HepG2 (cell line): ENCODE data around the gene RABL6. TPM values are rescaled to one million over a fixed set of nuclear protein-coding genes. Genes with fewer than 3 reads are reported as not detected.

Source experiments
- AGO2 ChIP-seq: fragments of 200-400 bp; formaldehyde crosslinking; optimal IDR thresholded peaks from 2 replicates; pipeline ENCODE3; 2017; ENCODE audit warnings: mild to moderate bottlenecking, low read depth, low read length, moderate library complexity
- ATF7-NPFF ChIP-seq: sonication (generic); formaldehyde crosslinking; IDR thresholded peaks from 2 replicates; pipeline ENCODE4 v1.8.1; 2023; ENCODE audit warnings: mild to moderate bottlenecking, low read depth, missing genetic modification reagents, moderate library complexity
- GABPB1 ChIP-seq: IDR thresholded peaks from 2 replicates; pipeline ENCODE4 v1.6.1; 2016; ENCODE audit warnings: mild to moderate bottlenecking, missing genetic modification reagents, moderate library complexity, missing compliant biosample characterization
- IRF1 ChIP-seq: sonication (generic); formaldehyde crosslinking; IDR thresholded peaks from 2 replicates; pipeline ENCODE4 v1.4.0; 2020; ENCODE audit warnings: low read depth, mild to moderate bottlenecking, missing genetic modification reagents
- JDP2 ChIP-seq: sonication (generic); formaldehyde crosslinking; IDR thresholded peaks from 2 replicates; pipeline ENCODE4 v1.8.1; 2022; ENCODE audit warnings: missing genetic modification reagents, borderline replicate concordance
- KMT2A ChIP-seq: sonication (generic); formaldehyde crosslinking; IDR thresholded peaks from 2 replicates; pipeline ENCODE4 v1.4.0; 2020; ENCODE audit warnings: missing genetic modification reagents
- MEIS1 ChIP-seq: sonication (generic); formaldehyde crosslinking; IDR thresholded peaks from 2 replicates; pipeline ENCODE4 v1.9.0; 2021; ENCODE audit warnings: mild to moderate bottlenecking, missing genetic modification reagents, moderate library complexity, borderline replicate concordance
- NCOA2 ChIP-seq: sonication (generic); formaldehyde crosslinking; IDR thresholded peaks from 2 replicates; pipeline ENCODE4 v1.8.0; 2022; ENCODE audit warnings: inconsistent platforms
- PCBP1 ChIP-seq: fragments of 200-400 bp; formaldehyde crosslinking; IDR thresholded peaks from 2 replicates; pipeline ENCODE4 v1.6.1; 2017; ENCODE audit warnings: mild to moderate bottlenecking, low read depth, low read length, borderline replicate concordance
- RBM22 ChIP-seq: fragments of 200-400 bp; formaldehyde crosslinking; optimal IDR thresholded peaks from 2 replicates; pipeline ENCODE3; 2017; ENCODE audit warnings: mild to moderate bottlenecking, low read length, moderate library complexity
- SOX6 ChIP-seq, 2 experiments: fragments of 450-650 bp in 1 of 2; sonication (generic) in 1 of 2; formaldehyde crosslinking in 1 of 2; IDR thresholded peaks; 2 replicates each; pipeline versions ENCODE4 v1.4.0 to v1.6.1; 2017 to 2020; ENCODE audit warnings: antibody characterized with exemption in 1 of 2, mild to moderate bottlenecking in 1 of 2, missing genetic modification reagents in 1 of 2
- ZBTB3 ChIP-seq: sonication (generic); formaldehyde crosslinking; IDR thresholded peaks from 2 replicates; pipeline ENCODE4 v1.4.0; 2020; ENCODE audit warnings: low read depth, mild to moderate bottlenecking, moderate library complexity, missing genetic modification reagents, borderline replicate concordance
- ZNF235 ChIP-seq: sonication (generic); formaldehyde crosslinking; IDR thresholded peaks from 2 replicates; pipeline ENCODE4 v1.8.1; 2023; ENCODE audit warnings: mild to moderate bottlenecking, missing genetic modification reagents, borderline replicate concordance
- ZNF766 ChIP-seq: sonication (generic); formaldehyde crosslinking; IDR thresholded peaks from 2 replicates; pipeline ENCODE4 v1.5.0; 2020; ENCODE audit warnings: missing genetic modification reagents, borderline replicate concordance
- ZNF879 ChIP-seq: sonication (generic); formaldehyde crosslinking; IDR thresholded peaks from 2 replicates; pipeline ENCODE4 v1.8.1; 2023; ENCODE audit warnings: missing genetic modification reagents
- polyA plus RNA-seq, 8 experiments: library from polyadenylated mRNA; depleted of rRNA in 3 of 8; stranded (reverse) in 7 of 8; unstranded in 1 of 8; fragments of >200 nt; fragmentation: Illumina TruSeq in 4 of 8; extraction: Trizol in 4 of 8; gene quantifications; 2 replicates each; pipeline versions ENCODE4 v1.2.1 to v1.2.3, GENCODE V29; 2011 to 2016; ENCODE audit warnings: low read depth in 4 of 8, missing spikeins in 1 of 8, mixed read lengths in 1 of 8; ENCODE audit not compliant: insufficient read depth in 1 of 8
- total RNA-seq, 5 experiments: library from RNA; depleted of rRNA; stranded (reverse); fragments of >200 nt; fragmentation: Illumina TruSeq; extraction: Trizol; gene quantifications; 2 replicates each; pipeline ENCODE4 v1.2.3, GENCODE V29; 2016; ENCODE audit warnings: low read depth in 1 of 5
- TF ChIP-seq, protein P1 (sequence below): sonication (generic); formaldehyde crosslinking; IDR thresholded peaks from 2 replicates; pipeline ENCODE4 v1.4.0; 2020; ENCODE audit warnings: missing genetic modification reagents
- TF ChIP-seq, protein P2 (sequence below): sonication (generic); formaldehyde crosslinking; IDR thresholded peaks from 2 replicates; pipeline ENCODE4 v1.4.0; 2020; ENCODE audit warnings: mild to moderate bottlenecking, missing genetic modification reagents

Gene RABL6
- total and polyA plus RNA-seq, 2 of the 13 experiments (the other 11 are each of a cell fraction or from before 2014, with no cell fraction given), result 81.5 to 125 TPM

DNA sequence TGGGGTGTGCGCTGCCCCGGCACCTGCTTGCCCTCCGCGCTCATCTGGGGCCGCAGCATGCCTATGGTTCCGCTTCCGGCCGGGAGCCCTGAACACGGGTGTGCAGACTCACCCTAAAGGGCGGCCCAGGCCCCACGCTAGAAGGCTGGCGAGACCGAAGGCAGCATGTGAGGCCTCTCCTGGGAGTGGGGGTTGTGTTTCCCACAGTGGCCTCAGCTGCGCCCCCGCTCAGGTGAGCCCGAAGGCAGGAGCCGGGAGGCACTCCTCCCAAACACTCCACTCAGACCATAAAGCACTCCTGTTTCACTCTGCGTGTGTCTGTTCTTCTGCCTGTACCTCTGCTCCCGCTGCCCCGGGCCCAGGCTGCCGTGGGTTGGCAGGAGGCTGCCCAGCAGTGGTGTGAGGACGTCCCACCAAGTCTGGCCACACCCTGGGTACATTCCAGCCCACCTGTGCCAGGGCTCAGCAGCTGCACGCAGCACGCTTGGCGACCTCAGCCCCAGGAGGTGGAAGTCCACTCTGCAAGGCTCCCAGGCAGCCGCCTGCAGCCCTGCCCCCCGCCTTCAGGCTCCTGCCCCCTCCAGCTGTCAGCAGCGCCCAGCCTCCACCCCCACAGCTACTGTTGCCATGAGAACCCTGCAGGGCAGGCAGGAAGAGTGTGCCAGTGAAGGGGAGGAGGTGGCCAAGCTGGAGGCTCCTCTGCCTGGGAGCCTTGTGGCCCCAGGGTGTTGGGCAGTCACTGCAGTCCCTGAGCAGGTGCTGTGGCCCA is 33.3 kb downstream of the RABL6 start (continued):
- TF ChIP-seq, protein P1, sequence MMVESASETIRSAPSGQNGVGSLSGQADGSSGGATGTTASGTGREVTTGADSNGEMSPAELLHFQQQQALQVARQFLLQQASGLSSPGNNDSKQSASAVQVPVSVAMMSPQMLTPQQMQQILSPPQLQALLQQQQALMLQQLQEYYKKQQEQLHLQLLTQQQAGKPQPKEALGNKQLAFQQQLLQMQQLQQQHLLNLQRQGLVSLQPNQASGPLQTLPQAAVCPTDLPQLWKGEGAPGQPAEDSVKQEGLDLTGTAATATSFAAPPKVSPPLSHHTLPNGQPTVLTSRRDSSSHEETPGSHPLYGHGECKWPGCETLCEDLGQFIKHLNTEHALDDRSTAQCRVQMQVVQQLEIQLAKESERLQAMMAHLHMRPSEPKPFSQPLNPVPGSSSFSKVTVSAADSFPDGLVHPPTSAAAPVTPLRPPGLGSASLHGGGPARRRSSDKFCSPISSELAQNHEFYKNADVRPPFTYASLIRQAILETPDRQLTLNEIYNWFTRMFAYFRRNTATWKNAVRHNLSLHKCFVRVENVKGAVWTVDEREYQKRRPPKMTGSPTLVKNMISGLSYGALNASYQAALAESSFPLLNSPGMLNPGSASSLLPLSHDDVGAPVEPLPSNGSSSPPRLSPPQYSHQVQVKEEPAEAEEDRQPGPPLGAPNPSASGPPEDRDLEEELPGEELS (CRISPR knock-in tag), result 0 out of 2 replicates have a peak, but pooled peaks have one; percentile 37
- TF ChIP-seq ATF7-NPFF (peak; percentile 51; the same call in 1 of the 2 replicates), IRF1 (CRISPR knock-in tag) (peak; percentile 79; the same call in 1 of the 2 replicates), PCBP1 (peak; percentile 59; the same call in 1 of the 2 replicates), ZNF766 (CRISPR knock-in tag) (no peak), KMT2A (CRISPR knock-in tag) (no peak), ZNF879 (CRISPR knock-in tag) (0 out of 2 replicates have a peak, but pooled peaks have one; percentile 30), NCOA2 (CRISPR knock-in tag) (0 out of 2 replicates have a peak, but pooled peaks have one; percentile 15), JDP2 (CRISPR knock-in tag) (no peak), AGO2 (peak; percentile 85), RBM22 (peak; percentile 70), ZBTB3 (CRISPR knock-in tag) (peak; percentile 66; the same call in 1 of the 2 replicates), ZNF235 (CRISPR knock-in tag) (peak; percentile 6; the same call in 1 of the 2 replicates), SOX6 (IDR thresholded peaks at IDR 0.05) (no peak), SOX6 (CRISPR knock-in tag; IDR thresholded peaks at IDR 0.05) (0 out of 2 replicates have a peak, but pooled peaks have one; percentile 21), MEIS1 (CRISPR knock-in tag) (peak; percentile 64; the same call in 1 of the 2 replicates), GABPB1 (CRISPR knock-in tag) (0 out of 2 replicates have a peak, but pooled peaks have one; percentile 45)
- TF ChIP-seq, protein P2, sequence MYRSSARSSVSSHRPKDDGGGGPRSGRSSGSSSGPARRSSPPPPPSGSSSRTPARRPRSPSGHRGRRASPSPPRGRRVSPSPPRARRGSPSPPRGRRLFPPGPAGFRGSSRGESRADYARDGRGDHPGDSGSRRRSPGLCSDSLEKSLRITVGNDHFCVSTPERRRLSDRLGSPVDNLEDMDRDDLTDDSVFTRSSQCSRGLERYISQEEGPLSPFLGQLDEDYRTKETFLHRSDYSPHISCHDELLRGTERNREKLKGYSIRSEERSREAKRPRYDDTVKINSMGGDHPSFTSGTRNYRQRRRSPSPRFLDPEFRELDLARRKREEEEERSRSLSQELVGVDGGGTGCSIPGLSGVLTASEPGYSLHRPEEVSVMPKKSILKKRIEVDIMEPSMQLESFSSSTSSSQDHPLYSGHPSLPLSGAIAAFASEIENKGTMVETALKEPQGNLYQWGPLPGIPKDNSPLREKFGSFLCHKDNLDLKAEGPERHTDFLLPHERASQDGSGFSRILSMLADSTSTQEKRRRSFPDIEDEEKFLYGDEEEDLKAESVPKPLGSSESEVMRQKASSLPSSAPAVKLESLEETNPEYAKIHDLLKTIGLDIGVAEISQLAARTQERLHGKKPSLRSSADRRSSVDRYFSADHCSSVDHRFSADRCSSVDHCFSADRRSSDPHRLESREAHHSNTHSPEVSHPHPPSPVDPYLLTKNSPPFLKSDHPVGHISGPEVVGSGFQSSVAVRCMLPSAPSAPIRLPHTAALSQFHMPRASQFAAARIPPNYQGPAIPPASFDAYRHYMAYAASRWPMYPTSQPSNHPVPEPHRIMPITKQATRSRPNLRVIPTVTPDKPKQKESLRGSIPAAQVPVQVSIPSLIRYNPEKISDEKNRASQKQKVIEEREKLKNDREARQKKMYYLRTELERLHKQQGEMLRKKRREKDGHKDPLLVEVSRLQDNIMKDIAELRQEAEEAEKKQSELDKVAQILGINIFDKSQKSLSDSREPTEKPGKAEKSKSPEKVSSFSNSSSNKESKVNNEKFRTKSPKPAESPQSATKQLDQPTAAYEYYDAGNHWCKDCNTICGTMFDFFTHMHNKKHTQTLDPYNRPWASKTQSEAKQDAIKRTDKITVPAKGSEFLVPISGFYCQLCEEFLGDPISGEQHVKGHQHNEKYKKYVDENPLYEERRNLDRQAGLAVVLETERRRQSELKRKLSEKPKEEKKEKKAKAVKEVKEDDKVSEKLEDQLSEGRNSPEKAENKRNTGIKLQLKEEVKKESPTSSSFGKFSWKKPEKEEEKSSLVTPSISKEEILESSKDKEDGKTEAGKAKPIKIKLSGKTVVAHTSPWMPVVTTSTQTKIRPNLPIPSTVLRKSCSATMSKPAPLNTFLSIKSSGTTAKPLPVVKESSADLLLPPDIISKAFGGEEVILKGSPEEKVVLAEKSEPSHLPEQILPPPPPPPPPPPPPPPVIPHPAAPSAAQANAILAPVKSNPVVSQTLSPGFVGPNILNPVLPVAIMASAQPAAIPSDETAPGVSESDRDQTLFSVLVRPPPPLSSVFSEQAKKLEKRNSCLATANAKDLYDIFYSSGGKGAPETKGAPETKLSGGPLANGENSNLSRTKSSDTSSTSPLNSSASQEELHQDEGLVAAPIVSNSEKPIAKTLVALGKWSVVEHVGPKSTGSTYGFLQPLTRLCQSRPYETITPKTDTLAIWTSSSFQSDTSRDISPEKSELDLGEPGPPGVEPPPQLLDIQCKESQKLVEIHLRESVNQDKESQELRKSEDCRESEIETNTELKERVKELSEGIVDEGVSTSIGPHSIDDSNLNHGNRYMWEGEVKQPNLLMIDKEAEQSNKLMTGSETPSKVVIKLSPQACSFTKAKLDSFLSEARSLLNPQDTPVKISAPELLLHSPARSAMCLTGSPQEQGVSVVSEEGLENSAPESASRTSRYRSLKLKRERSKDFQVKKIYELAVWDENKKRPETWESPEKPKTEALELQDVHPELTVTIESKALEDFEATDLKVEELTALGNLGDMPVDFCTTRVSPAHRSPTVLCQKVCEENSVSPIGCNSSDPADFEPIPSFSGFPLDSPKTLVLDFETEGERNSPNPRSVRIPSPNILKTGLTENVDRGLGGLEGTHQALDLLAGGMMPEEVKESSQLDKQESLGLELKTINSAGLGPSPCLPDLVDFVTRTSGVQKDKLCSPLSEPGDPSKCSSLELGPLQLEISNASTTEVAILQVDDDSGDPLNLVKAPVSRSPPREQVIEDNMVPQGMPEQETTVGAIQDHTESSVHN (CRISPR knock-in tag), result peak; percentile 84
